Measurements from ENCODE around the gene ARHGAP18. TPM values are rescaled to one million over a fixed set of nuclear protein-coding genes. Genes with fewer than 3 reads are reported as not detected.

ARHGAP18 gene
- polyA plus RNA-seq, 3 donors: 27.4 to 40.4 (median 38.9) TPM

DNA sequence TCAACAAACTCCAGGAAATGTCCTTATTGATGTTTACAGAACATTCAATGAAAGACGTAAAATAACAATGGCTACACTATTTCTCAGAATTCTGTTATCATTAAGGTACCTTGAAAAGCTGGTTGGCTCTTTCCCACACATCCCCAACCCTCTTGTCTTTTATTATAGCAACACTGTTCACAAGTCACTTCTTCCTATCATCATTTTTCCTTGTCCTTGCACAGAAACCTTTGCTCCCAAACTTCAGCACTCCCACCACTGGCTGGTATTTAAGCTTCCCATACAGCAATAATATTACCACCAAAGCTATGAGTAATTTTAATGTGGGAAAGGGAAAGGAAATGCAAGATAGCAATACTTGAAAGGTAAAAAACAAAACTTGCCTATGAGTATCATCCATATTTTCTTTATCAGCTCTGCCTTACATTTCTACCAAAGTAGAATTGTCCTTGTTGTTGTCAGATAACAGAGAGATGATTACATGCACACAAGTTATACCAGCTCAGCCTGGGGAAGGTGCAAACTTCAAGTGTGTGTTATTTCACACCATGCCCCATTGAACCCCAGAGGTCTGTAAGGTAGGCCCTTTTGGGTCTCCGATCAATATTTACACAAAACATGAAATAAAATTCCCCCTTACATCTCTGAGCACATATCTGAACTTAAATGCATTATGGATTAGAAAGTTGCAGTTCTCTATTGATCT, 32.2 kb downstream of the ARHGAP18 start:
- no peak for DNase-seq (ENCODE audit: extremely low read depth in 1 of 11, low read depth in 9 of 11, low spot score in 4 of 11)

DNA sequence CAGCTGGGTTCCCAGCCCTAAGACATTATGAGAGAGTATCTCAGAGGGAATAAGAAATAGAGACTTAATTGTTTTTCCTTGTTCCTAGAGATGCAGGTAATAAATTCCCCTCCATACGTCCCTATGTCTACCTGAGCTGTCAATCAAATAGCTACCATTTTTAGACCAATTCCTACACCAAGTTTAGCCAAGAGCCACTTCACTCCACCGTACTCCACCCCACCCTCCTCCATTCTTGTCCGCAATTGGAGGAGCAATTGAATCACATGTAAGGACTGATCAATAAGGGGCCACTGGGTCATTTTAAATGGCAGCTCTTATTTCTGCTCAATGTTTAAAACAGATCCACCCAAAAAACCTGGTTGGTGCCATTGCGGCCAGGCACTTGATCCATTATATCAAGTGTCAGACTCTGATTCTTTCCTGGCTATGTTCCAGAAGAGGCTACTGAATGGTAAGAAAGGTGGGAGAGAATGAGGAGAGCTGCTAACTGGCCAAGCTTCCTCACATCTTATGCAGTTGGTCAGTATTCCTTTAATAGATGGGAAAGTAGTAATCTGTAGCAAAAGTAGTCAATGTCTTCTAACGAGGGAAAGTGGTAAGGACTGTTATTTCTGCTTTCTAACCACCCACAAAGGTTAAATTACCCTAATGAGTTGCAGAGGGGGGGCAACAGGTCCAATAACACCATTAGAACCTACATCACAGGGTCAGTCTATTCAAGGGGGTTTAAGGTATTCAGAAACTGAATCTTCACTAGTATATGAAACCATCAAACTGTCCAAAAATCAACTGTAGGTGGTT, 34.1 kb downstream of the ARHGAP18 start:
- no peak for DNase-seq (ENCODE audit: extremely low read depth in 1 of 11, low read depth in 9 of 11, low spot score in 4 of 11)

DNA sequence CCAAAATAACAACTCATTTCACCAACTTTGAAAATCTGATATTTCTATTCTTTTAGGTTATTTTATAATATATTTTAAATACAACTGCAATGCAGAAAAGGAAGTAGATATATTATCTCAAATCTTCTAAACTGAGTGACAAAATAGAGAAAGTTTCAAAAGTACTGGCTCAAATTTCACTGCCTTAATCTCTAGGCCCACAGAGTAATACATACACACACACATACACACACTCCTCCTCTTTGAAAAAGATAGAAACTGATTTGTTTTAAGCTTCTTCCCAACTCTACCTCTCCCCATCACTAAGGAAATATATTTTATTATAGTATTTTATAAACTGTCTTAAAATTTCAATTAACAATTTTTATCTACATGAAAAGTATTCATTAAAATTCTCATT, 36.2 kb downstream of the ARHGAP18 start:
- DNase-seq (ENCODE audit: extremely low read depth in 1 of 11, low read depth in 9 of 11, low spot score in 4 of 11): no peak

DNA sequence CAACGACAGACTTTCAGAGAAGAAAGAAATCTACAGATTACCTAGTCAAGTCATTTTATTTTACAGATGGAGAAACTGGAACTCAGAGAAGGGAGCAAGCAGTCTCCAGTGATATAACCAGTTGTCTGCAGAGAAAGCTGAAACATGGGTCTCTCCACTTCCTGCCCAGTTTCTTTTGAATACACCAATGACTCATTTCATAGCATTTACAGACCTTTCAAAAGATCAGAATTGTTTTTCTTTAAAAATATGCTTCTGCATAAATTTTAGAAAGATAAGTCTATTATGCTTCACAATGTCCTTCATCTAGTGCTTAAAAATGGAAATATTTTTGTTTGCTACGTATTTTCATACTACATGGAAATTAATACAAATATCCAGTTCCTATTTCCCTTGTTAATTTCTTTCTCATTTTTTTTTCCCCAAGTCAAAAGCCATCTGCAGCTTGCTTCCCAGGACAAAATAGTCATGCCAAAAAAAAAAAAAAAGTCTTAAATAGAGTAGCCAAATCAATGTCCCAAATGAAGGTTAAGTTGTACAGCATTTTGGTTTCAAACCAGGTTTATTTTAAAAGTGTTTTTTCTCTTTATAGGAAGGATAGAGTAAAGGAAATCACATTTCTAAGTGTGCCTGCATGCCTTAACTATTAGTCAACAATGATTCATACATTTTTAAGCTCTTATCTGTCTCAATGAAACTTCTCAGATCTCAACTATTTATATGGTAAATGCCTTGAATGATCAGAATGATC, 36.9 kb downstream of the ARHGAP18 start:
- DNase-seq (ENCODE audit: extremely low read depth in 1 of 11, low read depth in 9 of 11, low spot score in 4 of 11): no peak

DNA sequence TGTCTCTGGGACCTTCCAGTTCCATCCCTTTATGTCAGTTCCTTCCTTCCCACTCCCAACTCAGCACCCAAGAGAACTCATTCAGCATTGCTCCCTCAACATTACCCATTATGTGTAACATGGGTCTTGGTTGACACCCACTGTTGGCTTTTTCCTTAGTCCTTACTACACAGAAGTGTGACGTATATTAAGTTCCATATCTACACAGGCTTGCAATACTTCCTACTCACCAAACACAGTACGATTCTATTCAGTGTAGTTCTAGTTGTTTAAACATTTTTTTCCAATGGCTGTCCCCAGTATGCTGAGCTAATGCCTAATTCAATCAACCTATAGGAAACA, 37.7 kb downstream of the ARHGAP18 start:
- no peak for DNase-seq (ENCODE audit: extremely low read depth in 1 of 11, low read depth in 9 of 11, low spot score in 4 of 11)

DNA sequence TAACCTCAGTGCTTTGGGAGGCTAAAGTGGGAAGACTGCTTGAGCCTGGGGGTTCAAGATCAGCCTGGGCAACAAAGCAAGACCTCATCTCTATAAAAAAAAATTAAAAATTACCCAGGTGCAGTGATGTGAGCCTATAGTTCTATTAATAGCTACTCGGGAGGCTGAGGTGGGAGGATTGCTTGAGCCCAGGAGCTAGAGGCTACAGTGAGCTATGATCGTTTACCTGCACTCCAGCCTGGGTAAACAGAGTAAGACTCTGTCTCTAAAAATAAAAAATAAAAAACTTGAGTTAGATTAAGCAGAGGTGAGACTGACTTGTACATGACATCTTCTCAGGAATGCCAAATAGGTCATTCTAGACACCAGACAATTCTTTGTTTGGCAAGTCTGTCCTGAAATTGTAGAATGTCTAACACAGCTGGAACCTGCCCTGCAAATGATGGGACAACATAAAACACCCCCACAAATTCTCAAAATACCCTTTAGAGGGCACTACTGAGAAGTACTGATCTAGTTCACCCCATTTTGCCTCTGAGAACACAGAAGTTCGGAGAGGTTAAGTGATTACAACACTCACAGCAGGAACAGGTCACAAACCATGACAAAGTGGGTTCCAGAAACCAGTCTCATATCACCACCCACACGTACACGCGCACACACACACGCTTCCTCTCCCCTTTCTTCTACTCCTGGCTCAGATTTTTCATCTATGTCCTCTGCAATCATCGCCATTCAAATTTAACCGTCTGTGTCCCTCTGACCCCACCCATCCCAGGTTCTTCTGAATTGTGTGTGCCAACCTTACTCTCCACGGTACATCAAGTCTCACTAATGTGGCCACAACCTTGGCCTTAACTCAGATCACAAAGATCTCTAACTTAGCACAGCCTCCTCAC, 38.3 kb downstream of the ARHGAP18 start:
- no peak for DNase-seq (ENCODE audit: extremely low read depth in 1 of 11, low read depth in 9 of 11, low spot score in 4 of 11)

DNA sequence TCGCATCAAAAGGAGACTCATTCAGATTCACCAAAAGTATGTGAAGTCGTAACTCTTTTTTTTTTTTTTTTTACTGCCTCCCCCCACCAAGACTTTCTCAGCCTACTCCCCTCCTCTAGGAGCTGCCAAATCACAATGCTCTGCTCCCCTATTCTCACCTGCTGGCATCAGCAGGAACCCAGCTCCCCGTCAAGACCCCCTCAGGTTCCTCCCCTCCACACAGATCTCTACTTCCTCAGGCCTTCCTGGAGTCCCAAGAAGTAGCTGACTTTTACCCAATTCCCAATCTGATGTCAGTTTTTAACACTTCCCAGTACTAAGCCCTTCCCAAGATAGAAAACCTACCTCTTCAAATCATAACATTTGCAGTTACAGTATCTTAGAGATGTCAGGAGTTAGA, 39.3 kb downstream of the ARHGAP18 start:
- no peak for DNase-seq (ENCODE audit: extremely low read depth in 1 of 11, low read depth in 9 of 11, low spot score in 4 of 11)

DNA sequence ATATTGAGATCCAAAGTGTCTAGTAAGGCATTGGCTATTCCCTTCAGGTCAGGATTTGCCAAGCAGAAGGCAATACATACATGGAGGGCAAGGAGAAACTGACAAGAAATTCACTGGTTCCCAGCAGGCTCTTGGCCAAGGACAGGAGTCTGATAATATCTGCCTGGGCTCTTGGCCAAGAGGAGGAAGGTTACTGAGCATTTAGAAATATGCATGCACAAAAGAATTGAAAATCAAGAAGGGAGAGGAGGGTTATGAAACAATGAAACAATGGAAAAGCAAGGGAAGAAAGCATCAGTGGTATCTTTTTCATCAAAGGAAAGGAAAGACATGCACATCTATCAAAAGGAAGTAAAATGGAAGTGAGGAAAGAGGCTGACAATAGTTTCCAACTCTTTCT, 42.4 kb downstream of the ARHGAP18 start:
- no peak for DNase-seq (ENCODE audit: extremely low read depth in 1 of 11, low read depth in 9 of 11, low spot score in 4 of 11)

DNA sequence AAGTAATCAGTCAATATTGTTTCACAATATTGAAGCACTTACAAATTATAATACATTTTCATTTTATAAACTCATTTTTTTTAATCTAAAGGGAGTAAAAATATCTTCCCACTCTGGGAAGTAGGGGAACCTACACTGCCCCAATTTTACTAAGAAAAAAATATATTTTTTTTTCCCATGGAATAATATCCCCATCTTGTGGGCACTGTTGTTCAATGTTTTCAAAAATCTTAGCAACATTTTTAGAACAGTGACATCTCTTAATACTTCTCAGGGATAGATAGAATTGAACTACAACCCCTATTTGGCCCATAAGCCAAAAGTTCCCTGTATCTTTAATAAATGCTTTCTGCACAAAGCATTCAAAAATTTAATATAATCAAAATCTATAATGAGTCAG, 42.9 kb downstream of the ARHGAP18 start:
- DNase-seq (ENCODE audit: extremely low read depth in 1 of 11, low read depth in 9 of 11, low spot score in 4 of 11): no peak

DNA sequence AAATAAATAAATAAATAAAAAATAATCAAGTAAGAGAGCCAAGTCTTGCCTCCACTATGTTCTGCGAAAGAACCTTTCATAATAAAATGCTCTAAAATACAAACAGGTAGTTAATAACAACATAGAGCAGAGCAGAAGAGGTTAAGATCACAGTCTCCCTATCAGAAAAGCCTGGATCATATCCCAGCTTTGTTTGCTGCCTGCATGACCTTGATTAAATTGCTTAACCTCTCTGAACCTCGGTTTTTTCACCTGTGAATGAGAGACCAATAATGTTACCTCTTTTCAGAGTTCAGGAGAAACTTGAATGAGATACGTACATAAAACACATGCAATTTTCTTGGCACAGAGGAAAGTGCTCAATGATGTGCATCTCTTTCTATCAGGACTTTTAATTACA, 44.4 kb downstream of the ARHGAP18 start:
- DNase-seq (ENCODE audit: extremely low read depth in 1 of 11, low read depth in 9 of 11, low spot score in 4 of 11): no peak

DNA sequence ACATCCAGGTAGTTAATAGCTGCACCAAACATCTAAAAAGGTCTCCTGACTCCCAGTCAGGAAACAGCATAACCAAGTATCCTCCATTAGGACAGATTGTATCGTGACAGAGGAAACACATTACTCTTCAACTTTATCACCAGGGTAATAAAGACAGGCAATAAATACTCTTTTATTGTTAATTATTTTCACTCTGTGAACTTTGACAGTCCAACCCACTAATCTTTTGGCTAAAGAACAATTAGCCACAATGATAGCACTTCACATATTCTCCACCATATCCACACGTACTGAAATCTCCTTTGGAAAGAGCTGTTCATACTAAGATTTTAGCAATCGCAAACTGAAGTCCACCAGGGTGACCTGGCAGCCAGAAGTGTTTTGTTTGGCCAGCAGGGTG, 46.4 kb downstream of the ARHGAP18 start:
- no peak for DNase-seq (ENCODE audit: extremely low read depth in 1 of 11, low read depth in 9 of 11, low spot score in 4 of 11)

DNA sequence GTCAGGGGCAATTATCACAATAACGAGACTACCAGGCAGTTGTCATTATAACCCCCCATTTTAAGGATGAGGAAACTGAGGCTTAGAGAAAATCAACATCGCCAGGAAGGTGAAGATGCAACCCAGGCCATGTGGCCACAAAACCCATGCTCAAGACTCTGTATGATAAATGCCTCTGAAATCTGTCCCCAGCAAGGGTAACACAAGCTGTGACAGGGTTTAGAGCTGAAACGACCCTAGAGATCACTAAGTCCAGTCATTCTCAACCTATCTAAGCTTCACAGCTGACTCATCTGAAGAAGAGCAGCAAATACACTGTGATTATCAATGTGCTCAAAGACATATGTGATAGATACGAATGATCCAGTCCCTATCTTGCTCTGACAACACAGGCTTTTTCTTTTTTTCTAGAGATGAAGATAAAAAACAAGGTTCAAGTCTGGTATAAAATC, 47.0 kb downstream of the ARHGAP18 start:
- no peak for DNase-seq (ENCODE audit: extremely low read depth in 1 of 11, low read depth in 9 of 11, low spot score in 4 of 11)

DNA sequence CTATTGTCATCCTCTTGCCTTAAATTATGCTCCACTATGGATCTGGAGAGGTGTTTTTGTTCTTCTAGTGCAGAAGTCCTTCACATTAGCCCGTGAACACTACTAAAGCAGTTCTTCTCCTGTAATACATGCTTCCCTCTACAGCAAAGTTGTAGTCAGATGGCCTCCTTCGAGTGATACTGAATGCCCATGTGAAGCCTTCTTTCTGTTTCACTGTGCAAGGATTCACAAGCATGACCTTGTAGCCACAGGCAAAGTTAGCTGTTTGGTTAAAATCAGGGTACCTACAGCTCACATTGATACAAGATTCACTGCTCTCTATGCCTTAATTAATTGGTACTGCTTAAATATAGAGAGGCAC, 47.6 kb downstream of the ARHGAP18 start:
- no peak for DNase-seq (ENCODE audit: extremely low read depth in 1 of 11, low read depth in 9 of 11, low spot score in 4 of 11)

DNA sequence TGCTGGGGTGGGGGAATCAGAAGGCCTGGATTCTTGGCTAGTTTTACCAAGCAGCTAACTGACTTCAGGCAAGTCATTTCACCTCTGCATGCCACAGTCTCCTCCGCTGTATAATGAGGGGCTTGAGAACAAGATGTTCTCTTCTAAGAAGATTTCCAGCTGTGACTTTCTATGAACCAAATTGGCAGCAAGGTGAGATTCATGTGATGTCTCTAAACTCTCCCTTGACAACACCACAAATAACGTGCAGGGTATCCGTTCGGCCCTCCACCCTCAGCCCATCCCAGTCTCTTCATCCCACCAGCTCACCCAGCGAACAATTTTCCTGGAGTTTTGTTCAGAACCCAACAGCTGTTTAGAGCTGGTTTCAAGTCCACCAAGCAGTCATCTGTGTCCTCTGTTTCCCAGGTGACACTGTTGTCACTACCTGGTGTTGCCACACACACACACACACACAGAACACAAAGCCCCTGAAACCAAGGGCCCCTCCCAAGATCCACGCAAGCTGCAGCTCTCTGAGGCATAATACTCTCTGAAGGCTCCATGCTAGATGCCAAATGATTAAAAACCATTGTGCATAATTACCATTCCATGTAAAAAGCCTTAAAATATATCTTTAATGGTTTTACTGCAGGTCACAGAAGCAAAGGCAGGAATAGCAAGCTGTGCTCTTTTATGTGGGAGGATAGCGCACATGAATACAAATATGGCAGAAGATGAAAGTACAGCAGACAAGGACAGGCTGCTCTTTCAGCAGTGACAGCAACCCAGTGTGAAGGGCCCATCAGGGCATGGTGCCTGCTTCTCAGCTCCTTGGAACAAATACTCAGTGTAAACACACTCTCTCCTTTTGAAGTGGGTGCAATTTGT, 48.2 kb downstream of the ARHGAP18 start:
- DNase-seq (ENCODE audit: extremely low read depth in 1 of 11, low read depth in 9 of 11, low spot score in 4 of 11): peak in 1 of 11 donors; percentile 37

DNA sequence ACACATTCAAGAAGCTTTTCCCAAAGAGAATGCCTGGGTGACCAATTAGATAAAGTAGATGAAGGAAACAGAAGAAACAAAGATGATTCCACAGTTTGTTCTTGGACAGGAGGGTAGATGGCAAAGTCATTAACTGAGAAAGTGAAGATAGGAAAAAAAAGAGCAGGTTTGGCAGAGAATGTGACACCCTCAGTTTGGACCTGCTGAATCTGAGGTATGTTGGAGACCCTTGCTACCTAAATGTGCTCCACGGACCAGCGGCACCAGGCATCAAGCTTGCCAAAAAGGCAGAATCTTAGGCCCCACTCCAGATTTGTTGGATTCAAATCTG, 49.7 kb downstream of the ARHGAP18 start:
- DNase-seq (ENCODE audit: extremely low read depth in 1 of 11, low read depth in 9 of 11, low spot score in 4 of 11): no peak

DNA sequence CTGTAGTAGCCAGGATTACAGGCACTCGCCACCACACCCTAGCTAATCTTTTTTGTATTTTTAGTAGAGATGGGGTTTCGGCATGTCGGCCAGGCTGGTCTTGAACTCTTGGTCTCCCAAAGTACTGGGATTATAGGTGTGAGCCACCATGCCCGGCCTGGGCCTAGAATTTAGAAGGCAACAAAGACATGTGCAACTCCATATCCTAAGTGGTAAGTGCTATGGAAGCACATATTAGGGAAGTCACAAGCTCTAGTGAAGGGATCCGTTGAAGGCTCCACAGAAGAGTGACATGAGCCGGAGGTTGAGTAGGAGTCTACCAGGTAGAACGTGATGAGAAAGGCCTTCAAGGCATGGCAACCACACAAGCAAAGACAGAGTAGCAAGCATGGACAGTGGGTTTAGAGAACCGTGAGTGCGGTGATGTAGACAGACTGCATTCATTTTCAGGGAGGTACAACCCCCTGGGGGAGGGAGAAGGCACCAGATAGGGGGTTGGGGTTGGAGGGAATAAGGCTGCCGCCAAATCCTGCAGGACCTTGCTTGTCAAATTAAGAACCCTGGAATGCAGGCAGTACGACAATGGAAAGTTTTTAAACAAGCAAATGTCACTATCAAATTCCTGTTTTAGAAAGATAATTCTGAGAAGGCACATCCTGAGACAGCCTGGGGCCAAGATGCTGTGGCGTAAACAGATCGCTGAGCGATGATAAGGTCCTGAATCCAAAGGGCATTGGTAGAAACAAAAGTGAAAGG, 50.2 kb downstream of the ARHGAP18 start:
- no peak for DNase-seq (ENCODE audit: extremely low read depth in 1 of 11, low read depth in 9 of 11, low spot score in 4 of 11)

DNA sequence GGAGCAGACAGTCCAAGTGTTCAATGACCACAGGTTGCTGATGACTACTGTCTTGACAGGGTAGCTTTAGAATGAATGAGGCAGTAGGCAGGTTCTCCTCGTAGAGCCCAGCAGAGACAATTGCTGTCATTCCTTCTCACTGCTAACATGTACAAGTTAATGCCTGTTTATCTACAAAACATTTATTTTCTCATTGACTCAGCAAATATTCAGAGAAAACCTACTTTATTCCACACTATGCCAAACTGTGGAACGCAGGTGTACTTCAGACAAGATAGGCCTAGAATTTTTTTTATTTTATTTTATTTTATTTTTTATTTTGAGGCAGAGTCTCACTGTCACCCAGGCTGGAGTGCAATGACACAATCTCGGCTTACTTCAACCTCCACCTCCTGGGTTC, 50.8 kb downstream of the ARHGAP18 start:
- no peak for DNase-seq (ENCODE audit: extremely low read depth in 1 of 11, low read depth in 9 of 11, low spot score in 4 of 11)

DNA sequence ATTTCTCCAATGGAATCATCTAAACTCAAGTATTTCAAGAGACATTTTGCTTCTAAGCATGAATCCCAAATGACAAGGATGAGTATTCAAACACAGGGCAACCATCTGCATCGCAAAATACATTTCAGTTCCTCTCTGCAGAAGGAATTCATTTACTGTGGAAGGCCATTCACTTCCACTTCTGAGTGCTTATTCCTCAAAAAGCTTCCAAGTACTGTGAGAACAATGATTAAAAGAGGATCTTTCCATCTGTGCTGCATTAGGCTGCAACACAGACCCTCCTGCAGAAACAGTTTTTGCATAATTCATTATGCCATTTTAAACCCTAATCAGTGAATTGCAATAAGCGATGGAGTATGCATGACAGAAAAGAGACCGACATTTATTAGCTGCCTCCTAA, 52.5 kb downstream of the ARHGAP18 start:
- DNase-seq (ENCODE audit: extremely low read depth in 1 of 11, low read depth in 9 of 11, low spot score in 4 of 11): no peak

Data from renal cortex interstitium (tissue), 11 donors.